ENCODE measurements around the gene ARFGAP2. TPM values are rescaled to one million over a fixed set of nuclear protein-coding genes. Genes with fewer than 3 reads are reported as not detected.

Gene ARFGAP2
- polyA plus RNA-seq, 2 donors: 47.7 to 49.6 TPM

- Histone ChIP-seq H3K9me3 (ENCODE audit: control insufficient read depth in 2 of 2, insufficient read depth in 1 of 2, low read depth in 1 of 2, low read length in 1 of 2) (no peaks in the 10 kb centered on the region), H3K27me3 (ENCODE audit: control insufficient read depth in 1 of 2, insufficient read depth in 2 of 2, low read length in 2 of 2) (no peaks in the 10 kb centered on the region), H3K36me3 (ENCODE audit: control insufficient read depth in 2 of 2, insufficient read depth in 2 of 2, low read length in 1 of 2) (peaks cover 8 to 37% of the 10 kb centered on the region in 2 donors), H3K27ac (ENCODE audit: low read depth in 2 of 2, low read length in 1 of 2) (peak overlapping the region; percentile 97 to 98), H3K4me1 (ENCODE audit: control insufficient read depth in 2 of 2, insufficient read depth in 2 of 2, low read length in 1 of 2) (peaks cover 6 to 21% of the 10 kb centered on the region in 2 donors), H3K4me3 (ENCODE audit: low read depth in 1 of 2, low read length in 2 of 2) (peak overlapping the region; percentile 52 to 67)
- WGBS, 2 donors: 1 to 2% methylated on average over 21 of the region's 21 CpGs
These were observed 658 bp upstream of the ARFGAP2 start for GRCh38 chr11:47177229-47177845.

- no peaks in the 10 kb centered on the region for H3K9me3 ChIP-seq (ENCODE audit: control insufficient read depth in 2 of 2, insufficient read depth in 1 of 2, low read depth in 1 of 2, low read length in 1 of 2)
- peak overlapping the region; percentile 93 to 94 for H3K4me3 ChIP-seq (ENCODE audit: low read depth in 1 of 2, low read length in 2 of 2)
- no peaks in the 10 kb centered on the region for H3K27me3 ChIP-seq (ENCODE audit: control insufficient read depth in 1 of 2, insufficient read depth in 2 of 2, low read length in 2 of 2)
- peaks cover 9 to 25% of the 10 kb centered on the region in 2 donors for H3K4me1 ChIP-seq (ENCODE audit: control insufficient read depth in 2 of 2, insufficient read depth in 2 of 2, low read length in 1 of 2)
- WGBS, 2 donors: 22% methylated on average over 14 of the region's 14 CpGs
- H3K36me3 ChIP-seq (ENCODE audit: control insufficient read depth in 2 of 2, insufficient read depth in 2 of 2, low read length in 1 of 2): peaks cover 8 to 35% of the 10 kb centered on the region in 2 donors
- H3K27ac ChIP-seq (ENCODE audit: low read depth in 2 of 2, low read length in 1 of 2): peak overlapping the region; percentile 89 to 96
These were observed 842 bp downstream of the ARFGAP2 start for GRCh38 chr11:47175746-47176327.

- Histone ChIP-seq H3K4me3 (ENCODE audit: low read depth in 1 of 2, low read length in 2 of 2) (no peak overlapping the region), H3K27me3 (ENCODE audit: control insufficient read depth in 1 of 2, insufficient read depth in 2 of 2, low read length in 2 of 2) (no peaks in the 10 kb centered on the region), H3K4me1 (ENCODE audit: control insufficient read depth in 2 of 2, insufficient read depth in 2 of 2, low read length in 1 of 2) (peaks cover 9 to 22% of the 10 kb centered on the region in 2 donors), H3K27ac (ENCODE audit: low read depth in 2 of 2, low read length in 1 of 2) (peak overlapping the region; percentile 75), H3K36me3 (ENCODE audit: control insufficient read depth in 2 of 2, insufficient read depth in 2 of 2, low read length in 1 of 2) (peaks cover 13 to 31% of the 10 kb centered on the region in 2 donors), H3K9me3 (ENCODE audit: control insufficient read depth in 2 of 2, insufficient read depth in 1 of 2, low read depth in 1 of 2, low read length in 1 of 2) (no peaks in the 10 kb centered on the region)
- WGBS, 2 donors: 66 to 75% methylated on average over 6 of the region's 6 CpGs
These were observed 3.8 kb downstream of the ARFGAP2 start for GRCh38 chr11:47172740-47173336.

GRCh38 chr11:47171856-47172255, 4.8 kb downstream of the ARFGAP2 start:
- Histone ChIP-seq H3K4me3 (ENCODE audit: low read depth in 1 of 2, low read length in 2 of 2) (no peak overlapping the region), H3K27ac (ENCODE audit: low read depth in 2 of 2, low read length in 1 of 2) (peak overlapping the region; percentile 75 to 79), H3K36me3 (ENCODE audit: control insufficient read depth in 2 of 2, insufficient read depth in 2 of 2, low read length in 1 of 2) (peaks cover 15 to 37% of the 10 kb centered on the region in 2 donors), H3K27me3 (ENCODE audit: control insufficient read depth in 1 of 2, insufficient read depth in 2 of 2, low read length in 2 of 2) (no peaks in the 10 kb centered on the region), H3K9me3 (ENCODE audit: control insufficient read depth in 2 of 2, insufficient read depth in 1 of 2, low read depth in 1 of 2, low read length in 1 of 2) (no peaks in the 10 kb centered on the region), H3K4me1 (ENCODE audit: control insufficient read depth in 2 of 2, insufficient read depth in 2 of 2, low read length in 1 of 2) (peaks cover 9 to 17% of the 10 kb centered on the region in 2 donors)
- 37 to 50% methylated on average over 8 of the region's 8 CpGs for WGBS, 2 donors

- H3K9me3 ChIP-seq (ENCODE audit: control insufficient read depth in 2 of 2, insufficient read depth in 1 of 2, low read depth in 1 of 2, low read length in 1 of 2): no peaks in the 10 kb centered on the region
- peak overlapping the region; percentile 75 to 79 for H3K27ac ChIP-seq (ENCODE audit: low read depth in 2 of 2, low read length in 1 of 2)
- peaks cover 21 to 43% of the 10 kb centered on the region in 2 donors for H3K36me3 ChIP-seq (ENCODE audit: control insufficient read depth in 2 of 2, insufficient read depth in 2 of 2, low read length in 1 of 2)
- 69% methylated on average over 16 of the region's 16 CpGs for WGBS, 2 donors
- H3K4me1 ChIP-seq (ENCODE audit: control insufficient read depth in 2 of 2, insufficient read depth in 2 of 2, low read length in 1 of 2): peaks cover 9 to 17% of the 10 kb centered on the region in 2 donors
- H3K27me3 ChIP-seq (ENCODE audit: control insufficient read depth in 1 of 2, insufficient read depth in 2 of 2, low read length in 2 of 2): no peaks in the 10 kb centered on the region
- H3K4me3 ChIP-seq (ENCODE audit: low read depth in 1 of 2, low read length in 2 of 2): no peak overlapping the region
These were observed 5.4 kb downstream of the ARFGAP2 start for GRCh38 chr11:47171061-47171838.

GRCh38 chr11:47166368-47166767, 10.3 kb downstream of the ARFGAP2 start:
- Histone ChIP-seq H3K27me3 (ENCODE audit: control insufficient read depth in 1 of 2, insufficient read depth in 2 of 2, low read length in 2 of 2) (no peaks in the 10 kb centered on the region), H3K4me3 (ENCODE audit: low read depth in 1 of 2, low read length in 2 of 2) (no peak overlapping the region), H3K36me3 (ENCODE audit: control insufficient read depth in 2 of 2, insufficient read depth in 2 of 2, low read length in 1 of 2) (peaks cover 29 to 63% of the 10 kb centered on the region in 2 donors), H3K9me3 (ENCODE audit: control insufficient read depth in 2 of 2, insufficient read depth in 1 of 2, low read depth in 1 of 2, low read length in 1 of 2) (no peaks in the 10 kb centered on the region), H3K4me1 (ENCODE audit: control insufficient read depth in 2 of 2, insufficient read depth in 2 of 2, low read length in 1 of 2) (no peaks in the 10 kb centered on the region), H3K27ac (ENCODE audit: low read depth in 2 of 2, low read length in 1 of 2) (no peak overlapping the region)
- WGBS, 2 donors: 88 to 90% methylated on average over 5 of the region's 5 CpGs

GRCh38 chr11:47165253-47165840, 11.3 kb downstream of the ARFGAP2 start:
- WGBS, 2 donors: 85 to 86% methylated on average over 16 of the region's 16 CpGs
- Histone ChIP-seq H3K9me3 (ENCODE audit: control insufficient read depth in 2 of 2, insufficient read depth in 1 of 2, low read depth in 1 of 2, low read length in 1 of 2) (no peaks in the 10 kb centered on the region), H3K4me1 (ENCODE audit: control insufficient read depth in 2 of 2, insufficient read depth in 2 of 2, low read length in 1 of 2) (no peaks in the 10 kb centered on the region), H3K27me3 (ENCODE audit: control insufficient read depth in 1 of 2, insufficient read depth in 2 of 2, low read length in 2 of 2) (no peaks in the 10 kb centered on the region), H3K27ac (ENCODE audit: low read depth in 2 of 2, low read length in 1 of 2) (no peak overlapping the region), H3K4me3 (ENCODE audit: low read depth in 1 of 2, low read length in 2 of 2) (no peak overlapping the region), H3K36me3 (ENCODE audit: control insufficient read depth in 2 of 2, insufficient read depth in 2 of 2, low read length in 1 of 2) (peaks cover 29 to 59% of the 10 kb centered on the region in 2 donors)

GRCh38 chr11:47164321-47164720, 12.4 kb downstream of the ARFGAP2 start:
- Histone ChIP-seq H3K4me1 (ENCODE audit: control insufficient read depth in 2 of 2, insufficient read depth in 2 of 2, low read length in 1 of 2) (no peaks in the 10 kb centered on the region), H3K4me3 (ENCODE audit: low read depth in 1 of 2, low read length in 2 of 2) (no peak overlapping the region), H3K9me3 (ENCODE audit: control insufficient read depth in 2 of 2, insufficient read depth in 1 of 2, low read depth in 1 of 2, low read length in 1 of 2) (no peaks in the 10 kb centered on the region), H3K27ac (ENCODE audit: low read depth in 2 of 2, low read length in 1 of 2) (no peak overlapping the region), H3K36me3 (ENCODE audit: control insufficient read depth in 2 of 2, insufficient read depth in 2 of 2, low read length in 1 of 2) (peaks cover 29 to 53% of the 10 kb centered on the region in 2 donors), H3K27me3 (ENCODE audit: control insufficient read depth in 1 of 2, insufficient read depth in 2 of 2, low read length in 2 of 2) (no peaks in the 10 kb centered on the region)
- WGBS, 2 donors: 57 to 69% methylated on average over 4 of the region's 4 CpGs

- Histone ChIP-seq H3K4me1 (ENCODE audit: control insufficient read depth in 2 of 2, insufficient read depth in 2 of 2, low read length in 1 of 2) (no peaks in the 10 kb centered on the region), H3K4me3 (ENCODE audit: low read depth in 1 of 2, low read length in 2 of 2) (no peak overlapping the region), H3K36me3 (ENCODE audit: control insufficient read depth in 2 of 2, insufficient read depth in 2 of 2, low read length in 1 of 2) (peaks cover 29 to 53% of the 10 kb centered on the region in 2 donors), H3K27ac (ENCODE audit: low read depth in 2 of 2, low read length in 1 of 2) (no peak overlapping the region), H3K9me3 (ENCODE audit: control insufficient read depth in 2 of 2, insufficient read depth in 1 of 2, low read depth in 1 of 2, low read length in 1 of 2) (no peaks in the 10 kb centered on the region), H3K27me3 (ENCODE audit: control insufficient read depth in 1 of 2, insufficient read depth in 2 of 2, low read length in 2 of 2) (no peaks in the 10 kb centered on the region)
- WGBS, 2 donors: 84 to 88% methylated on average over 15 of the region's 15 CpGs
These were observed 12.8 kb downstream of the ARFGAP2 start for GRCh38 chr11:47163898-47164297.
